ENCODE results near the gene CCDC57.
A peak's percentile ranks its signal among the peaks of the same experiment; 100 is the strongest.

The CCDC57 gene

GRCh38 chr17:82235775-82236141, 23.1 kb upstream of the CCDC57 start:
- DNase-seq (ENCODE audit: low spot score) = no peak

- DNase-seq (ENCODE audit: low spot score) = no peak
Observed at GRCh38 chr17:82235056-82235774, 22.6 kb upstream of the CCDC57 start.

GRCh38 chr17:82234211-82235055, 21.8 kb upstream of the CCDC57 start:
- DNase-seq (ENCODE audit: low spot score) = no peak

GRCh38 chr17:82232876-82233785, 20.5 kb upstream of the CCDC57 start:
- DNase-seq (ENCODE audit: low spot score) = no peak

GRCh38 chr17:82232322-82232820, 19.7 kb upstream of the CCDC57 start:
- DNase-seq (ENCODE audit: low spot score) = no peak

GRCh38 chr17:82231562-82232321, 19.1 kb upstream of the CCDC57 start:
- peak; percentile 34 for DNase-seq (ENCODE audit: low spot score)

- DNase-seq (ENCODE audit: low spot score) = no peak
Observed at GRCh38 chr17:82231312-82231561, 18.6 kb upstream of the CCDC57 start.

GRCh38 chr17:82230609-82231311, 18.1 kb upstream of the CCDC57 start:
- DNase-seq (ENCODE audit: low spot score) = peak; percentile 73

GRCh38 chr17:82229698-82230608, 17.3 kb upstream of the CCDC57 start:
- peak; percentile 27 for DNase-seq (ENCODE audit: low spot score)

GRCh38 chr17:82228842-82229697, 16.4 kb upstream of the CCDC57 start, which contains the start of gene SLC16A3:
TSS of gene SLC16A3 (plus strand) at chr17:82229042. CDS start at chr17:82236009, 6,967 bp downstream.
- peak; percentile 58 for DNase-seq (ENCODE audit: low spot score)

- DNase-seq (ENCODE audit: low spot score) = no peak
Observed at GRCh38 chr17:82228278-82228841, 15.7 kb upstream of the CCDC57 start.

- no peak for DNase-seq (ENCODE audit: low spot score)
Observed at GRCh38 chr17:82227629-82228277, 15.1 kb upstream of the CCDC57 start.

GRCh38 chr17:82226809-82227628, 14.4 kb upstream of the CCDC57 start:
- no peak for DNase-seq (ENCODE audit: low spot score)

GRCh38 chr17:82226146-82226808, 13.6 kb upstream of the CCDC57 start:
- DNase-seq (ENCODE audit: low spot score) = no peak

GRCh38 chr17:82225368-82226029, 12.9 kb upstream of the CCDC57 start:
- DNase-seq (ENCODE audit: low spot score) = no peak

- DNase-seq (ENCODE audit: low spot score) = no peak
Observed at GRCh38 chr17:82224666-82225065, 12.0 kb upstream of the CCDC57 start.
